HG02840 (cell line): ENCODE data around the gene FAM25G.

Experiments
- ATAC-seq: cut with Tn5 transposase; IDR thresholded peaks from one replicate; pipeline ENCODE4 v1.9.1; 2021; ENCODE audit warnings: mild to moderate bottlenecking, moderate library complexity, moderate number of reproducible peaks; ENCODE audit not compliant: unreplicated experiment, low FRiP score

Gene FAM25G

DNA sequence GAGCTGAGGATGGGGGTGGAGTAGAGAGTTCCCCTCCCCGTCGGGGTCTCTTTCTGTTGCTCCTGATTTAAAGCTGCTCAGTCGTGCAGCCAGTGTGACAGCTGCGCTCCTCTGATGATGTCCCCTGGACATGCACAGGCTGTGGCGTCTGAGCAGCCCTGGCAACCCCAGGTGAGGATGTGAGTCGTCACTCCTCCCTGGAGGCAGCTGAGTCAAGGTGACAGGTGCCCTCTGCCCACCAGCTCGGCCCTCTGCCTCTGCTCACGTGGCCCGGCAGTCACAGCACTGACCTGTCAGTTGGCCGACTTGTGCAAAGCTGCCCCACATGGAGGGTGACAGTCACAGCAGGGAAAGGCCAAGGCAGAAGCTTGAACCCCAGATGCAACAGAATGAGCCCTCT, 41.5 kb downstream of the FAM25G start:
- ATAC-seq = no peak

DNA sequence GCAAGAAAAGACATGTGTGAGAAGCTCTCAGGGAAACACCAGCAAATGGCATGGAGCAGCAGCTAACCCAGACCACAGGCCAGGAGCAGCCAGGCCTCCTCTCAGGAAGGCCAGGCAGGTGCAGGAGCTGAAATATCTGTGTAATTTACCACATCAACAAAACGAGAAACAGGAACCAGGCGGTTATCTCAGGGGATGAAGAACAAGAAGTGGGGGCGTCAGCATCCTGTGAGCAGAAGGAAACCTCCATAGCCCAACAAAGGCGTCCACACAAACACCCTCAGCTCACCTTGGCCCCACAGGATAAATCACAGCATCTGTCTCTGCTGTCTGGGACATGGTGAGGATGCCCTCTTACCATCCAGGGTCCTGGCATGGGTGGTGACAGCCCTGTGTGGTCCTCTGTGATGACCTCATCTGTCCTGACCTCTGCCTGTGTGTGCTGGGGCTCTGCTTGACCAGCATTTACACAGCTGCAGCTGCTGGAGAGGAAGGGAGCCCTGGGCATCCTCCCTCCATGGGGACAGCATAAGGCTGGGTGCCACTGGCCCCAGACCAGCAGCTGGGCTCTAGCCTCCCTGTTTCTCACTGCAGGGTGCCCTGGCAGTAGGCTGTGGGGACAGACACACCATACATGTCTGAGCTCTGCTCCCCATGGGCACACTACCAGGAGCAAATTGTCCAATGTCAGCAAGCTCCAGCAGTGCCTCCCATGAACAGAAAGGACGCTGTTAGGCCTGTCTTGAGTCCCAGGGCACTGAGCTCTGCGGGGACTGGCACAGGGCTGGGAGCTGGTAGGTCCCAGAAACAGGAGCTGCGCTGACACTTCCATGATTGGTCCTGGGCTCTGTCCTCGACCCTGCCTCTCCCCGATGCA, 42.2 kb downstream of the FAM25G start:
- ATAC-seq = no peak

DNA sequence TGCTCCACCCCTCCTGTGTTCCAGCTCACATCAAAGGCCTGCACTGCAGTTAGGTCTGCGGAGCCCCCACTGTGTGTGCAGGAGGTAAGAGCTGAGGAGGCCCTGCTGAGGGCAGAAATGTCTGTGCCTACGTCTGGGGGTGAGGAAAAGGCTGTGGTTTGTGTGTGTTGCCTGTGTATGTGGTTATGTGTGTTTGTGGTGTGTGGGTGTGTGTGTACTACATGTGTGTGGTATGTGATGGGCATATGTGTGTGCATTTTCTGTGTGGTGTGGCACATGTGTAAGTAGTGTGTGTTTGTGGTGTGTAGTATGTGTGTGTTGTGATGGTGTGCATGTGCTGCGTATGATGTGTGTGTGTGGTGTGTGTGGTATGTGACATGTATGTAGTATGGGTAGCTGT, 43.8 kb downstream of the FAM25G start:
- no peak for ATAC-seq

DNA sequence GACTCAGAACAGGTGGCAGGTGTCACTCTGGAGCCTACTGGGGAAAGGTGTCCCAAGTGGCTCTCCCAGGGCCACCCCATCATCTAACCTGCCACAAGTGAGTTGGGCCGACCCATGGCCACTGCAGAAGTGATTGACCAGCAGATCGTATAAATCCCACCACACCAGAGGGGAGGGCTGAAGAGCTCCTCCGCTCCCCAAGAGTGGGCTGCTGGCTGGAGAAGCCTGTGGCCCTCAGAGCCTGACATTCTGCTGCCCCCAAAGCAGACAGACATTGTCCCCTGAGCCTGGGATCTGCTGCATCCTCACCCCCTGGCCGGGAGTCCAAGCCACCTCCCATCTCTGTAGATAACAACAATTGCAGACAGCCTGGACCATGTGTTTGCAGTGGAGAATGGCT, 44.3 kb downstream of the FAM25G start:
- no peak for ATAC-seq

DNA sequence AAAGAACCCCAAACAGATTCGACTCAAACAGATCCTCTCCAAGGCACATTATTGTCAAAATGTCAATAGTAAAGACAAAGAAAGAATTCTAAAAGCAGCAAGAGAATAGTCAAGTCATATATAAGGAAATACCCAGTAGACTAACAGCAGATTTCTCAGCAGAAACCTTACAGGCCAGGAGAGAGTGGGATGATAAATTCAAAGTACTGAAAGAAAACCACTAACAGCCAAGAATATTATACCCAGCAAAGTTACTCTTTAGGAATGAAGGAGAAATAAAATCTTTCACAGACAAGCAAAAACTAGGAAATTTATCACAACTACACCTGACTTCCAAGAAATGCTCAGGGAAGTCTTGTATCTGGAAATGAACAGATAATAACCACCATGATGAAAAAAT, 45.8 kb downstream of the FAM25G start:
- ATAC-seq = no peak

DNA sequence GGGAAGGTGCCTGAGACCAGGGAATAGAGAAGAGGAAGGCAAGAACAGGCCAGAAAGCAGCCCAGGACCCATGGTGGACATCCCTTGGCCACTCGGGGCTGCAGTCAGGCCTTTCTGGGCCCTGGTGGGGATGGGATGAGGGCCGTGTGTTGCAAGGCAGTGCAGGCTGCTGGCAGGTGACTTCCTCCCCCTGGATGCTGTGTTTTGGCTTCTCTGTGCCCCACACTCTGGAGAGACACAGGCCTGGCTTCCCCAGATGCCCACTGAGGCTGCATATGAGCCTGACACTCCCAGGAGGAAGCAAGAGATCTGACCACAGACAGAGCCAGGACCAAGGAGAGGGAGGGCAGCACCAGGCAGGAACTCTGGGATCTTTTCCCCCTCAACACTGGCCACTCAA, 47.5 kb downstream of the FAM25G start:
- no peak for ATAC-seq

DNA sequence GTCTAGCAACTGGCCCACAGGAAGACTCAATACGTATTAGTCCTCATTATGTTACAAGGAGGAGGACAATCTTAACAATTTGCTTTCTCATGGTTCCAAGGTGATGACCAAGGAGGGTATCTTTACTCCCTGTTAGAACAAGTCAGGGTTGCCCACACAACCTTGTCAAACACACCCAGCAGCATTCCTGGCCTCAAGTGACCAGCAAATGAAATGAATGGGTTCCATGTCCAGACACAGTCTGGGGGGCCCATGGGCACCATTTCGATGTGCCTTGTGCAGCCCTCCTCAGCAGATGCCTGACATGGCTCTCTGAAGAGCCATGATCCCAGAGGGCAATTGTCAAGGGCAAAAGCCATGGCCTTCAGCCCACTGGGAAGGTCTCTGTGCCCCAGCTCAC, 48.4 kb downstream of the FAM25G start:
- no peak for ATAC-seq

DNA sequence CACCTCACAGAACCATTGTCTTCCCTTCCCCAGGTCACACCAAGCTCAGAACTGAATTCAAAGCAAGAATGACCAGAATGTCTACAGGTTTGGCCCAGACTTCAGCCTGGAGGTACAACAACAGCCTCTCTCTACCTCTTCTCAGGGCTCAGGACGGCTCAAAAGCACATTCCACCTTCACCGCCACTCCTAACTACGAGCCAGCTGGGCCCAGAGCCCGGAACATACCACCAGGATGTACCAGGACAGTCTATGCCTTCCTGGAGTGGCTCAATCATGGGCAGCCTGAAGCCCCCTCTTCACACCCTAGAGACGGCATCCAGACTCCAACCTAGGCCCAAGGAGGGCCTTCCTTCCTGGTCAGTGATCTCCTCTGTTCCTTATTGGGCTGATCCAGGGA, 49.1 kb downstream of the FAM25G start:
- ATAC-seq = no peak

DNA sequence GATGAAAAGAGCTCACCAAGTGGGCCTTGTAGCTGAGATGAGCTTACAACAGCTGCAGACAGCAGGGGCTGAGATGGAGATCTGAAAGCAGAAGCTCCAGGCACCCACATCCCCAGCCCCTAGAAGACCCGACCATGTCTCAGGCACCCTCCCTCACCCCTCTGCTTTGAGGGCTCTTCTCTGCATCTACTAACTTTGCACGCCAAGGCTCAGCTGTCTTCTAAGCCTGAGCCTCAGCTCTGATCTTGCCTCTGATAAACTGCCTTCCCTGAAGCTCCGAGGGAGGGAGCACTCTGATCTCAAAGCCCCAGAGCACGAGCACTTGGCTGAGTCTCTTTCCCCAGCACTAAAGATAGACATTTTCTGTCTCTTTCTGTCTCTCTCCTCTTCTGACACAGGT, 49.6 kb downstream of the FAM25G start:
- no peak for ATAC-seq

DNA sequence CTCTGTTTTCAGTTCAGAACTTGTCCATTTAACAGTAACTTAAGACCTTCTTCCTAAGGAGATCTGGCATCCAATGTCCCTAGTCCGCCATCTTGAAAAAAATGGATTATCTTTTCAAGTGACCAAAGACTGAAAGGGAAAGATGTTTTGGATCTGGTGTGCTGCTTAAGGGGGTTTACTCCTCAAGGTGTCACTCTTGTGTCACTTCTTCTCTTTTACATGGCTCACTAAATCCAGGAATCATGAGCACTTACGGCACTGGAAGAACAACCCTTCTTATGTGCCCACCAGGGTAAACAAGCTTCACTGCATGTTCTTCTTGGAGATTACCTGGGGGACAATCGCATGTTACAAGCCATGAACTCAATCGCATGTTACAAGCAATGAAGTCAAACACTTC, 51.3 kb downstream of the FAM25G start:
- ATAC-seq = no peak

DNA sequence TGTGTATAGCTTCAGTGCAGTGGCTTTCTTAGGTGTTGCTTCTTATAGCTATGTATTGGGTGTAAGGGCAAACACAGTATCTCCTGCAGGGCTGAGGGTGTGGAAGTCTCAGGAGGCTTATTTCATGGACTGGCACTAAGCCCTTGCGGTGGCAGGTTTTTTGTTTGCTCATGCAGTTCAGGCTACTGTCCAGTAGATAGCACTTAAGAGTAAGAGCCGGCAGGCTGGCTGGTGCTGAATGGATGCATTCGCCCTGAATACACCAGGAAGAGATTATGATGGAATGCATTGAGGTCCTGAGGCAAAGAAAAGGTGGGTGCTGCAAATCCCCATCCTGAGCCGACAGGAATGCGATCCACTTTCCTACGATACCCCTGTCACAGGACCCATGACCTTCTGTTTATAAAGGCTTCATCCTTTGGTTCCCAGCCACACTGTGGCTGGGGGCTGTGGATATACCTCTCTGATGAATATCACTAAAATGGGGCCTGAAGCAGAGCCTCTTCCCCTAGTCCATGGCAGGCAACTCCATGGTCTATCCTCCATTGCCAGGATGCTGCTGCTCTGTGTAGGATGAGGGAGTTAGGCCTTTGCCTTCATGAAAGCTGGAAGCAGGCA, 52.5 kb downstream of the FAM25G start:
- no peak for ATAC-seq
